Suprapubic skin (tissue), 4 donors: ENCODE measurements around the gene PLXNA2.

Experiments used
- EP300 ChIP-seq: sonication (generic); formaldehyde crosslinking; IDR thresholded peaks from one replicate; pipeline ENCODE4 v1.6.1; 2017; ENCODE audit warnings: antibody characterized with exemption
- POLR2A ChIP-seq, 2 donors: fragments of 450-650 bp; IDR thresholded peaks; one replicate each; pipeline ENCODE4 v1.6.1; 2017; ENCODE audit warnings: antibody characterized with exemption in 2 of 2, mild to moderate bottlenecking in 2 of 2, moderate library complexity in 2 of 2
- POLR2AphosphoS5 ChIP-seq, 3 donors: sonication (generic); formaldehyde crosslinking; IDR thresholded peaks; one replicate each; pipeline ENCODE4 v1.6.1; 2017; ENCODE audit warnings: antibody characterized with exemption in 3 of 3
- TF ChIP-seq, protein P1 (sequence below), 2 donors: fragments of 200-600 bp in 1 of 2; fragments of 450-650 bp in 1 of 2; sonication (generic) in 1 of 2; IDR thresholded peaks; one replicate each; pipeline ENCODE4 v1.5.1; 2016 to 2019; ENCODE audit warnings: antibody characterized with exemption in 2 of 2, mild to moderate bottlenecking in 1 of 2, moderate library complexity in 1 of 2

DNA sequence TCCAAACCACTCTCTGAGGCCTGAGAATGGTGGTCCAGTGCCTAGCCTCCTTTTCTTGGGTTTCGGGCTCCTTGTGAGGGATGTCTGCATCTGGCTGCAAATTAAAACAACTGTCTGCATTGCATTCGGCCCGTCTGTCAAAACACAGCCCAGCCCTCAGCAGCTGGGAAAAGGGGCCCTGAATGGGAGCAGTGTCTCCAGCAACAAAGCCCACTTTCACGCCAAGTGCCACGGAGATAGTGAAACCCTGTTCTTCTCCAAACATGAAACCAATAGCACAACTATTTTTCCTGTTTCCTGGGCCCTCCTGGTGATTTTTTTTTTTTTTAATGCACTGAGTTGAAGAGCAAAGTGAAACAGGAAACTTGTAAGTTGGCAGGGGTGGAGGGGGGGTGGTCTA, 138.4 kb downstream of the PLXNA2 start:
- TF ChIP-seq, protein P1, sequence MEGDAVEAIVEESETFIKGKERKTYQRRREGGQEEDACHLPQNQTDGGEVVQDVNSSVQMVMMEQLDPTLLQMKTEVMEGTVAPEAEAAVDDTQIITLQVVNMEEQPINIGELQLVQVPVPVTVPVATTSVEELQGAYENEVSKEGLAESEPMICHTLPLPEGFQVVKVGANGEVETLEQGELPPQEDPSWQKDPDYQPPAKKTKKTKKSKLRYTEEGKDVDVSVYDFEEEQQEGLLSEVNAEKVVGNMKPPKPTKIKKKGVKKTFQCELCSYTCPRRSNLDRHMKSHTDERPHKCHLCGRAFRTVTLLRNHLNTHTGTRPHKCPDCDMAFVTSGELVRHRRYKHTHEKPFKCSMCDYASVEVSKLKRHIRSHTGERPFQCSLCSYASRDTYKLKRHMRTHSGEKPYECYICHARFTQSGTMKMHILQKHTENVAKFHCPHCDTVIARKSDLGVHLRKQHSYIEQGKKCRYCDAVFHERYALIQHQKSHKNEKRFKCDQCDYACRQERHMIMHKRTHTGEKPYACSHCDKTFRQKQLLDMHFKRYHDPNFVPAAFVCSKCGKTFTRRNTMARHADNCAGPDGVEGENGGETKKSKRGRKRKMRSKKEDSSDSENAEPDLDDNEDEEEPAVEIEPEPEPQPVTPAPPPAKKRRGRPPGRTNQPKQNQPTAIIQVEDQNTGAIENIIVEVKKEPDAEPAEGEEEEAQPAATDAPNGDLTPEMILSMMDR (IDR thresholded peaks at IDR 0.05): no peak
- no peak for TF ChIP-seq POLR2A (IDR thresholded peaks at IDR 0.05)
- no peak for TF ChIP-seq POLR2AphosphoS5 (IDR thresholded peaks at IDR 0.05)
- no peak for TF ChIP-seq EP300
